SK-N-SH treated with all-trans-retinoic acid at 6 μM for 48 hours (cell line): ENCODE data around the gene KIF1A.

Experiments used
- ATAC-seq: fragments of 200-7000 bp; cut with Tn5 transposase; 3 replicates; pipeline ENCODE4 v1.9.1; 2020; ENCODE audit warnings: mild to moderate bottlenecking, moderate library complexity
- ARNTL ChIP-seq: fragments of 450-650 bp; formaldehyde crosslinking; IDR thresholded peaks from 2 replicates; pipeline ENCODE4 v1.5.0; 2020; ENCODE audit warnings: low read depth, mild to moderate bottlenecking, moderate library complexity, borderline replicate concordance
- BACH2 ChIP-seq: fragments of 250-450 bp; sonication (Bioruptor Pico); IDR thresholded peaks from 2 replicates; pipeline ENCODE4 v1.9.0; 2021; ENCODE audit warnings: mild to moderate bottlenecking, borderline replicate concordance
- CSDC2 ChIP-seq: fragments of 250-450 bp; sonication (Bioruptor Pico); IDR thresholded peaks from 2 replicates; pipeline ENCODE4 v1.5.0; 2020; ENCODE audit warnings: mild to moderate bottlenecking, moderate library complexity
- ESRRG ChIP-seq: fragments of 250-450 bp; sonication (Bioruptor Pico); IDR thresholded peaks from 2 replicates; pipeline ENCODE4 v1.6.1; 2021; ENCODE audit warnings: mild to moderate bottlenecking
- GLIS3 ChIP-seq: fragments of 250-450 bp; sonication (Bioruptor Pico); IDR thresholded peaks from 2 replicates; pipeline ENCODE4 v1.5.0; 2020; ENCODE audit warnings: mild to moderate bottlenecking, moderate library complexity
- ISL1 ChIP-seq: fragments of 250-450 bp; sonication (Bioruptor Pico); IDR thresholded peaks from 2 replicates; pipeline ENCODE4 v2.1.2; 2022; ENCODE audit warnings: mild to moderate bottlenecking, moderate library complexity
- OSR1 ChIP-seq: fragments of 250-450 bp; sonication (Bioruptor Pico); IDR thresholded peaks from 2 replicates; pipeline ENCODE4 v1.8.0; 2022; ENCODE audit warnings: moderate library complexity, mild to moderate bottlenecking, inconsistent platforms
- PPARA ChIP-seq: fragments of 250-450 bp; sonication (Bioruptor Pico); IDR thresholded peaks from 2 replicates; pipeline ENCODE4 v1.5.0; 2020; ENCODE audit warnings: mild to moderate bottlenecking, borderline replicate concordance
- RARB ChIP-seq: fragments of 250-450 bp; sonication (Bioruptor Pico); IDR thresholded peaks from 2 replicates; pipeline ENCODE4 v1.8.0; 2021; ENCODE audit warnings: mild to moderate bottlenecking, moderate library complexity
- SNAI2 ChIP-seq: fragments of 250-450 bp; sonication (Bioruptor Pico); IDR thresholded peaks from 2 replicates; pipeline ENCODE4 v1.5.0; 2020; ENCODE audit warnings: mild to moderate bottlenecking, moderate library complexity
- TCF4 ChIP-seq: fragments of 250-450 bp; sonication (Bioruptor Pico); IDR thresholded peaks from 2 replicates; pipeline ENCODE4 v1.8.0; 2021; ENCODE audit warnings: mild to moderate bottlenecking, moderate library complexity, borderline replicate concordance
- TOX ChIP-seq: fragments of 250-450 bp; sonication (Bioruptor Pico); IDR thresholded peaks from 2 replicates; pipeline ENCODE4 v1.8.0; 2021; ENCODE audit warnings: mild to moderate bottlenecking, moderate library complexity, borderline replicate concordance
- ZC3H10 ChIP-seq: fragments of 250-450 bp; sonication (Bioruptor Pico); IDR thresholded peaks from 2 replicates; pipeline ENCODE4 v1.5.1; 2021; ENCODE audit warnings: mild to moderate bottlenecking, moderate library complexity
- ZFP3 ChIP-seq: fragments of 250-450 bp; sonication (Bioruptor Pico); IDR thresholded peaks from 2 replicates; pipeline ENCODE4 v1.5.0; 2020; ENCODE audit warnings: mild to moderate bottlenecking, moderate library complexity
- ZFP30 ChIP-seq: fragments of 450-650 bp; formaldehyde crosslinking; IDR thresholded peaks from 2 replicates; pipeline ENCODE4 v1.5.0; 2022; ENCODE audit warnings: mild to moderate bottlenecking, moderate library complexity
- ZNF70 ChIP-seq: fragments of 450-650 bp; formaldehyde crosslinking; IDR thresholded peaks from 2 replicates; pipeline ENCODE4 v1.5.0; 2020; ENCODE audit warnings: mild to moderate bottlenecking, moderate library complexity
- ZNF8 ChIP-seq: fragments of 450-650 bp; formaldehyde crosslinking; IDR thresholded peaks from 2 replicates; pipeline ENCODE4 v1.5.0; 2020; ENCODE audit warnings: mild to moderate bottlenecking, moderate library complexity
- TF ChIP-seq, protein P1 (sequence below): fragments of 250-450 bp; sonication (Bioruptor Pico); IDR thresholded peaks from 2 replicates; pipeline ENCODE4 v1.5.0; 2020; ENCODE audit warnings: mild to moderate bottlenecking, moderate library complexity
- TF ChIP-seq, protein P2 (sequence below): fragments of 250-450 bp; sonication (Bioruptor Pico); IDR thresholded peaks from 2 replicates; pipeline ENCODE4 v1.5.1; 2021; ENCODE audit warnings: mild to moderate bottlenecking, moderate library complexity
- TF ChIP-seq, protein P3 (sequence below): fragments of 250-450 bp; sonication (Bioruptor Pico); IDR thresholded peaks from 2 replicates; pipeline ENCODE4 v1.8.0; 2020; ENCODE audit warnings: mild to moderate bottlenecking, moderate library complexity, borderline replicate concordance
- TF ChIP-seq, protein P4 (sequence below): fragments of 250-450 bp; sonication (Bioruptor Pico); IDR thresholded peaks from 2 replicates; pipeline ENCODE4 v1.5.1; 2020; ENCODE audit warnings: low read depth, mild to moderate bottlenecking, moderate library complexity
- TF ChIP-seq, protein P5 (sequence below): fragments of 250-450 bp; sonication (Bioruptor Pico); IDR thresholded peaks from 2 replicates; pipeline ENCODE4 v1.8.0; 2021; ENCODE audit warnings: low read depth, mild to moderate bottlenecking, moderate library complexity, borderline replicate concordance

The KIF1A gene

DNA sequence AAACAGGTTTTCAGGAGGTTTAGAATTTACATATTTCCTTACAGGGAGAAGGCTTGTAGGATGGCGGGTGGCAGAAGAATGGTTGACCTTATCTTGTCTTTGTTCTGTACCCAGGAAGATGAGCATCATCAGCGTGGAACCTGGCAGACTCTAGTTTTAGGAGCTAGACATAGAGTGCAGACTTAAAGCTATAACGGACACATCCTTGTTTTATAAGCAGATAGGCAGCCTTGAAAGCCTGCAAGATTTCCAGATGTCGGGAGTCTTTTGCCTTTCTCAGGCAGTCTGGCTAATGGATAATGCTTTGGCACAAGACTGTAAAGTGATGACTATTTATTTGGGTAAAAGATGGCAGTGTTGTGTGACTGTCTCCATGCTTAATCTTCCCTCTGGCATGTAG lies 149.1 kb downstream of the KIF1A start:
- TF ChIP-seq TOX = no peak
- no peak for TF ChIP-seq ZC3H10
- TF ChIP-seq GLIS3 (CRISPR knock-in tag) = no peak
- no peak for TF ChIP-seq ZNF70 (CRISPR knock-in tag)
- no peak for TF ChIP-seq PPARA (CRISPR knock-in tag)
- TF ChIP-seq SNAI2 (CRISPR knock-in tag) = no peak
- no peak for TF ChIP-seq ESRRG (CRISPR knock-in tag)
- TF ChIP-seq ISL1 (CRISPR knock-in tag) = no peak
- TF ChIP-seq CSDC2 (CRISPR knock-in tag) = no peak
- no peak for TF ChIP-seq ZFP30 (CRISPR knock-in tag)
- TF ChIP-seq ZNF8 = no peak
- TF ChIP-seq, protein P1, sequence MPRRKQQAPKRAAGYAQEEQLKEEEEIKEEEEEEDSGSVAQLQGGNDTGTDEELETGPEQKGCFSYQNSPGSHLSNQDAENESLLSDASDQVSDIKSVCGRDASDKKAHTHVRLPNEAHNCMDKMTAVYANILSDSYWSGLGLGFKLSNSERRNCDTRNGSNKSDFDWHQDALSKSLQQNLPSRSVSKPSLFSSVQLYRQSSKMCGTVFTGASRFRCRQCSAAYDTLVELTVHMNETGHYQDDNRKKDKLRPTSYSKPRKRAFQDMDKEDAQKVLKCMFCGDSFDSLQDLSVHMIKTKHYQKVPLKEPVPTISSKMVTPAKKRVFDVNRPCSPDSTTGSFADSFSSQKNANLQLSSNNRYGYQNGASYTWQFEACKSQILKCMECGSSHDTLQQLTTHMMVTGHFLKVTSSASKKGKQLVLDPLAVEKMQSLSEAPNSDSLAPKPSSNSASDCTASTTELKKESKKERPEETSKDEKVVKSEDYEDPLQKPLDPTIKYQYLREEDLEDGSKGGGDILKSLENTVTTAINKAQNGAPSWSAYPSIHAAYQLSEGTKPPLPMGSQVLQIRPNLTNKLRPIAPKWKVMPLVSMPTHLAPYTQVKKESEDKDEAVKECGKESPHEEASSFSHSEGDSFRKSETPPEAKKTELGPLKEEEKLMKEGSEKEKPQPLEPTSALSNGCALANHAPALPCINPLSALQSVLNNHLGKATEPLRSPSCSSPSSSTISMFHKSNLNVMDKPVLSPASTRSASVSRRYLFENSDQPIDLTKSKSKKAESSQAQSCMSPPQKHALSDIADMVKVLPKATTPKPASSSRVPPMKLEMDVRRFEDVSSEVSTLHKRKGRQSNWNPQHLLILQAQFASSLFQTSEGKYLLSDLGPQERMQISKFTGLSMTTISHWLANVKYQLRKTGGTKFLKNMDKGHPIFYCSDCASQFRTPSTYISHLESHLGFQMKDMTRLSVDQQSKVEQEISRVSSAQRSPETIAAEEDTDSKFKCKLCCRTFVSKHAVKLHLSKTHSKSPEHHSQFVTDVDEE (CRISPR knock-in tag) = no peak
- TF ChIP-seq, protein P2, sequence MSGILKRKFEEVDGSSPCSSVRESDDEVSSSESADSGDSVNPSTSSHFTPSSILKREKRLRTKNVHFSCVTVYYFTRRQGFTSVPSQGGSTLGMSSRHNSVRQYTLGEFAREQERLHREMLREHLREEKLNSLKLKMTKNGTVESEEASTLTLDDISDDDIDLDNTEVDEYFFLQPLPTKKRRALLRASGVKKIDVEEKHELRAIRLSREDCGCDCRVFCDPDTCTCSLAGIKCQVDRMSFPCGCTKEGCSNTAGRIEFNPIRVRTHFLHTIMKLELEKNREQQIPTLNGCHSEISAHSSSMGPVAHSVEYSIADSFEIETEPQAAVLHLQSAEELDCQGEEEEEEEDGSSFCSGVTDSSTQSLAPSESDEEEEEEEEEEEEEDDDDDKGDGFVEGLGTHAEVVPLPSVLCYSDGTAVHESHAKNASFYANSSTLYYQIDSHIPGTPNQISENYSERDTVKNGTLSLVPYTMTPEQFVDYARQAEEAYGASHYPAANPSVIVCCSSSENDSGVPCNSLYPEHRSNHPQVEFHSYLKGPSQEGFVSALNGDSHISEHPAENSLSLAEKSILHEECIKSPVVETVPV (CRISPR knock-in tag) = no peak
- TF ChIP-seq, protein P3, sequence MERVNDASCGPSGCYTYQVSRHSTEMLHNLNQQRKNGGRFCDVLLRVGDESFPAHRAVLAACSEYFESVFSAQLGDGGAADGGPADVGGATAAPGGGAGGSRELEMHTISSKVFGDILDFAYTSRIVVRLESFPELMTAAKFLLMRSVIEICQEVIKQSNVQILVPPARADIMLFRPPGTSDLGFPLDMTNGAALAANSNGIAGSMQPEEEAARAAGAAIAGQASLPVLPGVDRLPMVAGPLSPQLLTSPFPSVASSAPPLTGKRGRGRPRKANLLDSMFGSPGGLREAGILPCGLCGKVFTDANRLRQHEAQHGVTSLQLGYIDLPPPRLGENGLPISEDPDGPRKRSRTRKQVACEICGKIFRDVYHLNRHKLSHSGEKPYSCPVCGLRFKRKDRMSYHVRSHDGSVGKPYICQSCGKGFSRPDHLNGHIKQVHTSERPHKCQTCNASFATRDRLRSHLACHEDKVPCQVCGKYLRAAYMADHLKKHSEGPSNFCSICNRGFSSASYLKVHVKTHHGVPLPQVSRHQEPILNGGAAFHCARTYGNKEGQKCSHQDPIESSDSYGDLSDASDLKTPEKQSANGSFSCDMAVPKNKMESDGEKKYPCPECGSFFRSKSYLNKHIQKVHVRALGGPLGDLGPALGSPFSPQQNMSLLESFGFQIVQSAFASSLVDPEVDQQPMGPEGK (CRISPR knock-in tag) = no peak
- TF ChIP-seq, protein P4, sequence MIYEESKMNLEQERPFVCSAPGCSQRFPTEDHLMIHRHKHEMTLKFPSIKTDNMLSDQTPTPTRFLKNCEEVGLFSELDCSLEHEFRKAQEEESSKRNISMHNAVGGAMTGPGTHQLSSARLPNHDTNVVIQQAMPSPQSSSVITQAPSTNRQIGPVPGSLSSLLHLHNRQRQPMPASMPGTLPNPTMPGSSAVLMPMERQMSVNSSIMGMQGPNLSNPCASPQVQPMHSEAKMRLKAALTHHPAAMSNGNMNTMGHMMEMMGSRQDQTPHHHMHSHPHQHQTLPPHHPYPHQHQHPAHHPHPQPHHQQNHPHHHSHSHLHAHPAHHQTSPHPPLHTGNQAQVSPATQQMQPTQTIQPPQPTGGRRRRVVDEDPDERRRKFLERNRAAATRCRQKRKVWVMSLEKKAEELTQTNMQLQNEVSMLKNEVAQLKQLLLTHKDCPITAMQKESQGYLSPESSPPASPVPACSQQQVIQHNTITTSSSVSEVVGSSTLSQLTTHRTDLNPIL = no peak
- no peak for TF ChIP-seq ZFP3 (CRISPR knock-in tag)
- no peak for TF ChIP-seq RARB (CRISPR knock-in tag)

DNA sequence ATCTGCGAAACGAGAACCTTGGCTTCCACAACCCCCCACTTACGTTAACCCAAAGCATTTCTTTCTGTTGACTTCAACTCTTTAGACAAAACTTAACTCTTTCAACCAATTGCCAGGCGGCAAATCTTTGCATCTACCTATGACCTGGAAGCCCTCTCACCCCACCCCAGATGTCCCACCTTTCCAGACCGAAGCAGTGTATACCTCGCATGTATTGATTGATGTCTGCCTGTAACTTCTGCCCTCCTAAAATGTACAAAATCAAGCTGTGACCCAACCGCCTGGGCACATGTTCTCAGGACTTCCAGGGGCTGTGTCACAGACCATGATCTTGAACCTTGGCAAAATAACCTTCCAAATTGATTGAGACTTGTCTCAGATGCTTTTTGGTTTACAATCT lies 149.6 kb downstream of the KIF1A start:
- TF ChIP-seq CSDC2 (CRISPR knock-in tag) (no peak), GLIS3 (CRISPR knock-in tag) (no peak), ARNTL (no peak), PPARA (CRISPR knock-in tag) (no peak), RARB (CRISPR knock-in tag) (no peak), ZC3H10 (no peak), TCF4 (no peak), BACH2 (CRISPR knock-in tag) (no peak), ZFP3 (CRISPR knock-in tag) (no peak), ISL1 (CRISPR knock-in tag) (no peak), ESRRG (CRISPR knock-in tag) (no peak), TOX (no peak), OSR1 (CRISPR knock-in tag) (no peak), ZNF8 (no peak)
- TF ChIP-seq, protein P3 (CRISPR knock-in tag) = no peak
- TF ChIP-seq, protein P1 (CRISPR knock-in tag) = no peak
- TF ChIP-seq, protein P4 = no peak
- TF ChIP-seq, protein P5, sequence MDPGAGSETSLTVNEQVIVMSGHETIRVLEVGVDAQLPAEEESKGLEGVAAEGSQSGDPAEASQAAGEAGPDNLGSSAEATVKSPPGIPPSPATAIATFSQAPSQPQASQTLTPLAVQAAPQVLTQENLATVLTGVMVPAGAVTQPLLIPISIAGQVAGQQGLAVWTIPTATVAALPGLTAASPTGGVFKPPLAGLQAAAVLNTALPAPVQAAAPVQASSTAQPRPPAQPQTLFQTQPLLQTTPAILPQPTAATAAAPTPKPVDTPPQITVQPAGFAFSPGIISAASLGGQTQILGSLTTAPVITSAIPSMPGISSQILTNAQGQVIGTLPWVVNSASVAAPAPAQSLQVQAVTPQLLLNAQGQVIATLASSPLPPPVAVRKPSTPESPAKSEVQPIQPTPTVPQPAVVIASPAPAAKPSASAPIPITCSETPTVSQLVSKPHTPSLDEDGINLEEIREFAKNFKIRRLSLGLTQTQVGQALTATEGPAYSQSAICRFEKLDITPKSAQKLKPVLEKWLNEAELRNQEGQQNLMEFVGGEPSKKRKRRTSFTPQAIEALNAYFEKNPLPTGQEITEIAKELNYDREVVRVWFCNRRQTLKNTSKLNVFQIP (CRISPR knock-in tag) = no peak
- no peak for ATAC-seq

More for the DNA sequence above, 149.1 kb downstream of the KIF1A start:
- ATAC-seq = no peak
